RPMI7951 (cell line): ENCODE results near the gene ERGIC2. TPM values are rescaled to one million over a fixed set of nuclear protein-coding genes. Genes with fewer than 3 reads are reported as not detected.

Experiments
- DNase-seq: peaks from one replicate; pipeline ENCODE4 v3.0.0-alpha.2; 2012; ENCODE audit warnings: low read depth
- total RNA-seq: library from RNA; depleted of rRNA; stranded (reverse); fragments of >200 nt; shearing (Covaris generic); gene quantifications from 2 replicates; pipeline ENCODE4 v1.2.3, GENCODE V29; 2014

ERGIC2 gene
- total RNA-seq, 1 experiment from 2014 or later: 131 TPM

DNA sequence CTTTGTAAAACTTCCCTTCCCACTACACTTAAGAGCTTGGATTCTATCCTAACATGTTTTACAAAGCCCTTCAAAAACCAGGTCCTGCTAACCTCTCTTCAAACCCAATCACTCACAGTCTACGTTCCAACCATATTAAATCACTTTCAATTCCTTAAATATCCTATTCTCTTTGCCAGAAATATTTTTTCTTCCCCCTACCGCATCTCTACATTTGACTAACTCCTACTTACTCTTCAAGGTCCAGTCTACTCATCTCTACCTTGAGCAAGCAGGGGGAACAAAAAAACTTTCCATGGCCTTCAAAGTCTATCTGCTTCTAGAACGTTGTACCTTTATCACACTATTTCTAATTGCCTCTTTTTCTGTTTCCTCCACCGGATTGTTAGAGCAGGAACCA lies 6.1 kb downstream of the ERGIC2 start:
- DNase-seq: no peak

DNA sequence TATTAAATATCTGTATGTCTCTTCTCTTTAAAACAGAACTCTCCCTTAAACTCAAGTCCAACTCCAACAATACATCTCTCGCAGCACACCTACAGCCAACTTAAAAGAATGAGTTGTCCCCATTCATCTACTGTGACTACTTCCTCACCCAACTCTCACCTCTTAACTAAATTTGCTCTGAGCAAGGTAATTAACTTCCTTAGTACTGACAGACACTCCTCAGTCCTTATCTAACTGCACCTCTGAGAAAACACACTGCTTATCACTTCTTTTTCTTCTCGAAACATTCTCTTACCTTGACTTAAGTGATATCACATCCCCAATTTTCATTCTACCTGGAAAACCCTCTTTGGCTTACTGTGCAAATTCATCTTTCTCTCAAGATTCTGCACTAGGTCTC lies 7.0 kb downstream of the ERGIC2 start:
- no peak for DNase-seq

DNA sequence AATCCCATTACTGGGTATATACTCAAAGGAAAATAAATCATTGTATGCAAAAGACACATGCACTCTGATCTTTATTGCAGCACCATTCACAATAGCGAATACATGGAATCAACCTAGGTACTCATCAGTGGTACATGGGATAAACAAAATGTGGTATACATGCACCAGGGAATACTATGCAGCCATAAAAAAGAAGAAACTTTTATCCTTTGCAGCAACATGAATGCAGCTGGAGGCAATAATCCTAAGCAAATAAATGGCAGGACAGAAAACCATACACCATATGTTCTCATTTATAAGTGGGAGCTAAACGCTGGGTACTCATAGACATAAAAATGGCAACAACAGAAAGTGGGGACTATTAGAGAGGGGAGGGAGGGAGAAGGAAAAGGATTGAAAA lies 15.9 kb downstream of the ERGIC2 start:
- DNase-seq: no peak

DNA sequence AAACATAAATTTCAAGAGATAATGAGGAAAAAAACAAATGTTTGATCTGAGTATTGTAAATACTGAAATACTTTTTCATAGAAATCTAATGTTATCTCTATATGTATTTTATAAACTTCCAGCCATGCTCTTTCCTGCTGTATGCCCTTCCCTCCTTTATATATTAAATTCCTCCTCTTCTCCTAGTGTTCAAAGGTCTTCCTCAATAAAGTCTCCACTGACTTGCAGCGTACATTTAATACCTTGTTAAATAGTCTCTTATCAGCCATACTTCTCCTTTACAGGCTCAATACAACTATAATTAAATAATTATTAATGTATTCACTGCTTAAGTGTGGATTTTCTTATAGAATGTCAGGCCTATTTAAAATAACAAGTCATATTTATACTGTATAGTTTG lies 26.0 kb downstream of the ERGIC2 start:
- no peak for DNase-seq

DNA sequence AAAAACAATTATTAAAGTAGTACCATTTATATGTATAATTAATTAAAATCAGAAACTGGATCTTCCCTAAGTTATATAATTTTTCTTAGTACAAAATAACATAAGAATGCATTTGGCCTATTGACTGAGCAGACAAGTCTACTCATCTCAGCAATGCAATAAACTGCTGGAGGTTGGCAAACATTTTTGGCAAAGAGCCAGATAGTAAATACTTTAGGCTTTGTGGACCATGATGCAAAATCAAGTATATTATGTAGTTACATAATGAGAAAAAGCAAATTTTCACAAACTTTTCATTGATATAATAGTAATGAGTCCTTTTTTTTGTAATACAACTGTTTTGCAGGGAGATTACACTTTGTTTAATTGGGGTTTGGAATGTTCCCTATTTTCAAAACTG lies 30.9 kb downstream of the ERGIC2 start:
- DNase-seq: peak; percentile 10

DNA sequence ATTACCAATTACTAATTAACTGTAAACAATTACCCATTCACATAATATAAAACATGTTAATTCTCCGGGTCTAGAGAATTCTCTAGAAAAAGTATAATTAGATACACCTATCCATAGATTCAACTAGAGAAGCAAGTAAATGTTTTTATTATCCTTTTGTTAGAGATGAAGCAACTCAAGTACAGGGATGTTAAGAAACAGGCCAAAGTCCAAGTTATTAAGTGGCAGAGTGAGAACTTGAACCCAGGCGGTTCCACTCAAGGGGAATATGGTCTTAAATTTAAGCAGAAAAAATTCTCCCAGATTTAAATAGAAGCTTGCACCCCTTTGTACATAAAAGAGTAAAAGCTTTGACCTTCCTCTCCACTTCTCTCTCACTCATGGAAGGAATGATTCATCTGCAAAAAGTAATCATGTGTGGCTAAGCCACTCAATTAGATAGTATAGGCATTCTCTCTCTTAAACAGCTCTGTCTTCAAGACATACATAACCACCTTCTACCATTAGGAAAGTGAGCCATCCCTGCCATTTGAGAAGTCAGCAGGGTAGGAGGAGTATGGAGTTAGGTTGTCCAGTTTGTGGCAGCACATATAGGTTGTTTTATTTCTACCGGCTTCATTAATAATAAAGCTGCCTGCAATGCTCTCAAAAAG lies 34.1 kb downstream of the ERGIC2 start:
- no peak for DNase-seq

DNA sequence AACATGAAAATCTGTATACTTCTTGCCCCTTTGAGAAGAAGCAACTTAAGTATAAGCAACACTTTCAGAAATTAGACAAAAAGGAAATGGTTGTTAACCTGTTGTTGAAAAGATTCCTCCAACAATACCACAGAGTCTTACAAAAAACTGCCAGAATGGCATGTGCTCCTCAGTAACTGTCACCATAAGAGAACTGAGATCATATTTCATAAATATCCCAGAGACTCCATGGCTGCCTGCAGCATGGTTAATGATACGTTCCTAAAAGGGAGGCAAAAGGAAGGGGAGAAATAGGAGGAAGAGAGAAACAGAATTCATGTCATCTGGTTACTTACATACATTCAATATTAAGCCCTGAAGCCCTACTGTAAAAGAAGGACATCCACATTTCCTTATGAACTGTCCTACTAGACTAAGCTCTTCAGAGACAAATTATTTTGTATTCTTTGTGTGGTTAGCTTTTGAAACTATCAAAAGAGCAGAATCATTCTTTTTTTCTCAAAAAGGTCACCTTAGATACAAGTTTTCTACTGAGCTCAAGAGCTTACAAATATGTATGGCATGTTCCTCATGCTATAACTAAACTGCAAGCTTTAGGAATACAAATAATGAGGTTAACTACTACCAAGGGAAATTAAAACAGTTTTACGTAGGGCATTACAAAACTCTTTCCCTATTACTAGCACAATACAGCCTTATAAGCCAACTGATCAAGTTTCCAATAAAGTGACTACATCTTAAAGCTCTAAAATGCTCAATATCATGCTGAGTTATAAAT lies 37.8 kb downstream of the ERGIC2 start:
- DNase-seq: no peak

DNA sequence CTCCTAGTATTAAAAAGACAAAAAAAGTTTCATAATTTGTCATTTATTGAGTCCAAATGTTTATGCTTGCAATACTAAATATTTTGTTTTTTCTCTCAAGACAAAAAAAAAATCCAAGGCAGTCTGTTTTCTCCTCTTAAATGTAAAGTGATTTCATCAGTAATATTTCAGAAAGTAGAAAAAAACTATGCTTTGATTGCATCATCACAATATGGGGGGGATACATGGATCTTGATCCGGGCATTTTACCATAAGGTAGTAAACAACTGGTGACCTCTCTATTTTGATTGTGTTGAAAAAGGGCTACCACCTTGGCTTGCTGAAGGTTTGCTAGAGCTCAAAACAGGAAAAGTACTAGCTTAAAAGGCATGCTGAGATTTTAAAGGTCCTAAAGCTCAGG lies 43.6 kb downstream of the ERGIC2 start:
- DNase-seq: no peak

DNA sequence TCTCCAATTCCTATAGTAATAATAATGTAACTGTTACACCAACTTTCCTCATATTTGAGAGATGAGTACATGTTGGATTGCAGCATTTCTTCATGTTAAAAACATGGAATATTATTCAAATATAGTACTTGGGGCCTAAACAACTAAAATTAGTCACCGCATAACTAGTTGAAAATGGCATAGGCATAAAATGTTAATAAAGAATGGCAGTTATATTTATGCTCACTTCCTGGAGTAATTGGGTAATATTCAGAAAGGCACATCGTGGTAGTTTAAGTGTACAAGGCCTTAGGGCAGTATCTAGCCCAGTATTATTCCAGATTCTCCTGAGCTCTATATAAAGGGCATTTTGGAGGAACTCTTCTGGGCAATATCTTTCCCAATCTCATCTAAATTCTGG lies 46.0 kb downstream of the ERGIC2 start:
- DNase-seq: no peak

DNA sequence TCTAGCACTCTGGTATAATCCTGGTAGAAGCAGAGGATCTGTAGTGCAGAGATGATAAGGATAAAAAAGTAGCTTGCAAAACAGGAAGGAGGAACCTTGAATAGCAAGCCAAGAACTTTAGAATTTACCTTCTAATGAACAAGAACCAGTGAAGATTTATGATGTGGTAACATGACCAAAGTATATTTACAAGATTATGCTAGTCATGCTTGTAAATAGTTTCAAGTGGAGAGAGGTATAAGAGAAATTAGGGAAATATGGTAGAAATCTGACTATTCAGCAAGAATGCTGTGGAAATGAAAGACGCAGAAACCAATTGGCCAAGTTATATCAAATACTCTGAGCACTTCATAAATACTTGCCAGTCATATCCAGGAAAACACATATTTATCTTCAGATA lies 47.8 kb downstream of the ERGIC2 start:
- DNase-seq: no peak

DNA sequence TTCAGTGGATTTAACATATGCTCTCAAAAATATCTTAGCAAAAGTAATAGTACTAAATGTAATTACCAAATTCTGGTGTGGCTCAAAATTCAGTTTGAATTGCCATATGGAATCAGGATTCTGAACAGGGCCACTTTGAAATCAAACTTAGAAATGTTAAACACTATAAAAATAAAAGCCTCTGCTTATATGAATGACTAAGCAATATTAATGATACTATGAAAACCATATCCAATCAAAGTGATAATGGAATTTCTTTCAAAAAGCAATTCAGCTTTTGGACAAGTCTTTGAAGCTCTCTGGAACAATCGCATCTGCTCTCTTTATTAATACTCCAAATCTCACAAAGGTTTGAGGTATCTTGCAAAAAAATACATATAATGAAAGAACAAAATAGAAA lies 51.6 kb downstream of the ERGIC2 start:
- no peak for DNase-seq

DNA sequence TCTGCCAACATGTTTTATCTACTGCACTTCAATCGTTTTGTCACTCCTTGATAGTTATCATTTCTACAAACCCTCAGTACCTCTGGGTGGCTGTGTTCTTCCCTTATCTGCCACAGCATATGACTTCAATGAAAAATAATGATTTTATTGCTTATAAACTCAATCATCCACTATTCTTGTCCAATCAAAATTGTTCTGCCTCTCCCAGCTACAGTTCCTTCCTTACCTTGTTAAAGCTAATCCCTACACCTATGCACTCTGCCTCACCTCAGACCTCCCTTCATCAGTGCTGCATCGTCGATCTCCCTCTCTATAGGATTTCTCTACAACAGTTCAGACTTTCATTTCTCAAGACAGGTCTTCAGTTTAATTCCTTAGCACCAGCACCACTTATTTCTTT lies 58.8 kb downstream of the ERGIC2 start:
- no peak for DNase-seq

DNA sequence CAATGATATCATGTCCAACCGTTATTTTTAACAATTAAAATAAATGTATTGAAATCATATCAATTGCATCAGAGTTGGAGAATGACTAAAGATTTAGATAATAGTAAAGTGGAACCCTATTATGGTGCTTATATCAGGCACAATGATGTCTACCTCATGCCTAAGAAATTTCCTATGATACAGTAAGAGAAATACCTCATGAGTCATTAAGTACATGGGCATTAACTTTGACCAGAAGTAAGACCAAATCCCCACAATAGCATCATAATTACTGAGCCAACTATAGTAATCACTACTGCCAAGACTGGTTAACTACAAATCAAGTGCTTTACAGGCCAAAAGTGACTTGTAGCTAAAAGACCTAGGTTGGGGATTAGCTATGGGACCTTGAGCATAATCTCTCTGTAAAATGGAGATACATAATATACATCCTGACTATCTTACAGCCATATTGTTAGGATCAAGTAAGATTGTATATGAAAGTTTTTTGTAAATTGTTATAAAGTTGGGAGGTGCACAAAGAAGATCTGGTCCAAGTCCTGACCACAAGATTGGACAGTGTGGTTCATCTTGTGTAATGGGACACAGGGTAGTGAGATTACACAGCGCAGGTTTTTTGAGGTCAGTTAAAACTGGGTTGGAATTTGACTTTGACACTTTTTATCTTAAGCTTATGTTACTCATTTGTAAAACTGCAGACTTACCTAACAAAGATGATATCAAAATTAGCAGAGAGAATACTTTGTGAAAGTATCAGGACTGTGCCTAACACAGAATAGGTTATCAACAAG lies 60.5 kb downstream of the ERGIC2 start:
- peak; percentile 64 for DNase-seq

DNA sequence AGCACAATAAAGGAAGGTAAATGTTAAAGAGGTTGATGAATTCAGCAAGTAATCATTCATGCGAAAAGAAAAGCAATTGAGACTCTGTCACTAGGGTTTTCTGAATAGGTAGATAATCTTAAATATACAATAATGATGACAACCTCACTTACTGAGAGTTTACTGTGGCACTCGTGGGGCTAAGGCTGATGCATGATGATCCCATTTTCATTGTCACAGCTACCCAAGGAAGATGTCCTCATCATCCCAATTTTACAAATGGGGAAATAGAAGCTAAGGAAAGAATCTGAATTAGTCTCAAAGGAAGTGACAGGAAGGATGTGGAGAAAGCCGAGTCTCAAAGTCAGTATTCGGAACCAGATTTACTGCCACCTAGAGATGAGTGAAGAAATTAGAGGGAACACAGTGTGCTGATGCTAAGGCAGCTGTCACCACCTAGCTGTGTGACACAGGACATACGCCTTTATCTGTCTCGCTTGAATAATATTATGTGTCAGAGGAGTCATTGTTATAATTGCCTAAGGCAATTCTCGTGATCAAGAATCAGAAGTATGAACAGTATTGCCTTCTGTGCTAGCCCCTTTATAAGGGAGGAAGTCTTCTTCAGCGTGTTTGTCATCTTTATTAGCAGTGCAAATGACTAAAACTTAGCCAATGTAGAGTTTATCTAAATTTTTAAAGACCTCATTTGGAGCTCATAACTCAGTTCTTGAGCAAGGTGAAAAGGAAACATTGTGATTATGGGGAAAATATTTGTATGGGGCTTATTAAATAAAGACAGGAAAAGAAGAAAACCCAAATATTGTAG lies 63.2 kb downstream of the ERGIC2 start:
- DNase-seq: peak; percentile 67

DNA sequence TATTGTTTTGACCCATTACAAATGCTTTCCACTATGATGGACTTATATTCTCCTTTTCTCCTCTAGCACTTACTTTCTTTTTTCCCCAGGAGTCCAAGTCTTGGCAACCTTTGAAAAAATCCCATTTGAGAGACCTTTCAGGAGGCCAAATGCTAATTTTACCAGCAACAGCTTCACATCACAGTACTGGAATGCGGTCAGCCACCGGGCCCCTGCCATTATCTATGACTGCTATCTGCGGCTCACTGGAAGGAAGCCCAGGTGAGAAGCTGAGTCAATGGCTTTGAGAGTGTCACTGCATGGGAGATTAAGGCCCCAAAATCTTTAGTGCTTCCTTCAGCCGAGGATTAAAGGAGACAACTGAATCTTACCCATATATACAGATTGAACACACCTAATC lies 64.2 kb downstream of the ERGIC2 start:
- DNase-seq: peak; percentile 72

DNA sequence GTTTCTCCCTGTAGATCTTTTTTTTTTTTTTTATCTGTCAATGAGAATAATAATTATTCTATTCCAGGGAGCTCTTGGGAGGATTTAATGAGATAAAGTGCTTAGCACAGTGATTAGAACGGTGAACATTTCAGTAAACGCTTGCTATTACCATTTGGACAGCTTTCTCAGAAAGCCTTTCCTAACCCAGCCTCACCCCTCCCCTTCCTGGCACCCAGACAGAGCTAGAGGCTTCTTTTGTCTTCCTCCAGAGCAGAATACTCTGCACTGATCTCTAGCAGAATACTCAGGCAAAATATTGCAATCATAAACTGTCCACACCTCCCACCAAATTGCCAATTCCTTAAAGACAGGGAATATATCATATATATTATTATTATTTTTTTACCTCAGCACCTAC lies 66.6 kb downstream of the ERGIC2 start:
- no peak for DNase-seq

DNA sequence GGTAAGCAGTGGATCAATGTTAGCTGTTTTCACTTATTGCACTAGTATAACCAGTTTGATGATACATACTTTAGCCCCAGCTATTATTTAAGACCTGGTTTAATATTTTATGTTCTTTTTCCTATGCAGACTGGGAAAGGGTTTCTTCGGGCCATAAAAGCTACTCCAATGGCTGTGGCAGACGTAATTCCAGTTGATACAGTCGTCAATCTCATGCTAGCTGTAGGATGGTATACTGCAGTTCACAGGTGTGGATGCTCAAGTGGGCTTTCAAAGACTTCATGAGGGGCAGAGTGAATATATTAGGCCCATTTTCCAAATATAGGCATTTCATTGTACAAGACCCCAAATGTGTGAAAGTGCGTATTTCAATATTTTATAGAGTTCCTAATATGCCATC lies 70.1 kb downstream of the ERGIC2 start:
- DNase-seq: no peak

DNA sequence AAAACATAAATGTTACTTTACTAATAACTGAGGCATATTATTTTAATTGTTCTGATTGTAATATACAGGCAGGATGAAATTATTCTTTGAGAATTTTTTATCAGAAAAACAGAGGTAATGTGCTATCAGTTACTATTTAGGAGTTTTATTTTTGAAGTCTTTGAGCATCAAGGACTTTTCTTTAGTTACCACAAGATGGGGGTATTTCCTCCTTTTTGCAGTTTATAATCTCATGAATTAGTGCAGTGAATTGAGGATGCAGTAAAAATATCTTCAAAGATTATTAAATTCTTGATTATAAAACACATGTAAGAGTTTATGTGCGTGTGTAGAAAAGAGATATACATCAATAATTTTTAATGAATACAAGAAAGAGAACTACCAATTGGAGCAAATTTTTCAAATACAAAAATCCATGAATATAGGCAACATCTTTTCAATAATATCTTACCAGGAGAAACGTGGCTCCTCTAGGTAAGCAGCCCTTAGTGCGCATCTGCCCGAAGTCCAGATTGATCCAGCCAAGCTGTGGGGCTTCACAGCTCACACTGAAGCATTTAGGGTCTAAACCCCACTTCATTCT lies 71.6 kb downstream of the ERGIC2 start:
- peak; percentile 9 for DNase-seq

DNA sequence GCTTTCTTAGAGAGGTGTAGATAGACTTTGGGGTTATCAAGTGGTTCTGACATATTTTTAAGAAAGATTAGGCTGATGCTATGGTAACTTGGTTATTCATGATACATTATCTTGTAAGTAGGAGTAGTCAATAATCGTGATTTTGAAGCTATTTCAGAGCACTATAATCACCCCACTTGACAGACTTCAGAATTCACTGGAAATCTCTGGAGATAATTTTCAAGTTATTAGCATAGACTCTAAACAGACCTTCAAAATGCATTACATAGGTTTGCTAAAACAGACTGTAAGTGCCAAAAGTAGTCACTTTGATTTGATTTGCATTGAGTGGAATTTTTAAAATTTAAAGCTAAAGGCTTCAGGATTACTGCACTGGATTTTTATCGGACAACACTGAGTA lies 74.3 kb downstream of the ERGIC2 start:
- no peak for DNase-seq

DNA sequence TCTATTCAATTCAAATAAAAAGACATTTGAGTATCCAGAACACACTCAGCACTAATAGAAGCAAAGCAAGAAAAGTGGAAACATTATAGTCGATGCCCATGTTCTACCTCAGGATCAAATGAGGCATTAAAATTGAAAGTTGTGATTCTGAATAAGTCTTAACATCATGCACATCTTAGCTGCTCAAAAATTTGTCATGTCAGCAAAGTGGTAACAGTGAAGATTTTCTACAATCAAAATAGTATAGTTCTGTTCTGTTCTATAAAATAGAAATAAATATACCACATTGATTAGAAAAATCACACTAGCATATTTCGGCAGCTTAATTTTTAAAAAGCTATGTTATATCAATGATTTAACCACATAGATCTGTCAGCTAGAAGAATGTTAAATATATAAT lies 74.7 kb downstream of the ERGIC2 start:
- no peak for DNase-seq

DNA sequence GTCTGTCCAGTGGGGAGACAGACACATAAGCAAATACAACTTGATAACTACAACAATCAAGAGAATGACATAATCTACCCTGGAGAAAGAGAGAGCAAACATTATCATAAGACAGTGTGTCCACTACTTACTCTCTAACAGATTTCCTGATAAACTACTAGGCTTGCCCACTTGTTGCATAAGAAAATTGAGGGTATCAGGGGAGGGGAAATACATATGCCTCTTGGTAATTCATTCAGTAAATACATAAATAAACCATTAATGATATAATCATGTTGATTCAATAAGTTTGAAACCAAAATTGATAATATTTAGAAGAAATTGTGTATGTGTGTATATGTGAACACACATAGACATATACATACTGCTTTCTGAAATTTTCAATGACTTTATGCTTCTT lies 76.6 kb downstream of the ERGIC2 start:
- DNase-seq: no peak

DNA sequence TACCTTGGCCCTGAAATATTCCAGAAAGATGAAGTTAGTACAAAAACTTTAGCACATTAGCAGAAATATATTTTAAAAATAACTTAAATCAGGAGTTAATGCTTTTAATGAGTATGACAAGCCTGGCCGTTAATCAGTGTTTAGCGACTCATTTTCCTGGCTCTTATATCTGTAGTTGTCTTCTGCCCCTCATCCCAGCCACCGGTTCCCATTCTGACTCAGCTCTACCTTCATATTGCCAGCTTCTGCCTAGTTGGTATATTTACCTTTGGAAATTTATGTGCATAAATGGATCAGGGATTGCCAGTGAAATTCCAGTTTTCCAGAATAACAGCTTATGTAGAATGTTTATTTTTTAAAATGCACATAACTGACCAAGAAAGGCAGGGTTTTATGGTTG lies 79.9 kb downstream of the ERGIC2 start:
- no peak for DNase-seq
